Caco-2 (cell line): ENCODE measurements around the gene POLR1A. TPM values are rescaled to one million over a fixed set of nuclear protein-coding genes. Genes with fewer than 3 reads are reported as not detected.

ENCODE experiments used
- BruUV-seq: library from RNA; stranded (reverse); fragments of 400-500 nt; replicated peaks from 2 replicates; lab custom pipeline; 2021; lab: Mats Ljungman, UMichigan
- CTCF ChIA-PET: fragments of 300-600 bp; sonication (Branson Sonifier 250); formaldehyde crosslinking; loops from one replicate; lab custom pipeline; 2022; ENCODE audit warnings: antibody characterized with exemption; lab: Charles Lee
- POLR2A ChIA-PET: fragments of 300-600 bp; sonication (Branson Sonifier 250); formaldehyde crosslinking; loops from one replicate; lab custom pipeline; 2022; ENCODE audit warnings: antibody characterized with exemption; lab: Charles Lee
- DNase-seq, 2 experiments: peaks; one replicate each; pipeline versions ENCODE4 v3.0.0 to v3.0.0-alpha.2; 2020 to 2022
- H3K27me3 ChIP-seq: replicated peaks from 2 replicates; pipeline ENCODE4 v1.6.0; 2011; ENCODE audit warnings: low read length; ENCODE audit not compliant: control insufficient read depth, insufficient read depth
- H3K36me3 ChIP-seq: 2 replicates; pipeline ENCODE4 v1.5.1; 2011; ENCODE audit warnings: low read length; ENCODE audit not compliant: control insufficient read depth, insufficient read depth
- H3K4me1 ChIP-seq: fragments of 250-450 bp; sonication (Bioruptor Pico); 2 replicates; pipeline ENCODE4 v1.5.1; 2020; ENCODE audit warnings: mild to moderate bottlenecking
- H3K4me3 ChIP-seq: 2 replicates; pipeline ENCODE4 v1.5.1; 2011; ENCODE audit warnings: low read depth, mild to moderate bottlenecking, control low read depth, low read length
- H3K9me3 ChIP-seq: fragments of 250-450 bp; sonication (Bioruptor Pico); 2 replicates; pipeline ENCODE4 v1.5.1; 2020; ENCODE audit warnings: mild to moderate bottlenecking, moderate library complexity
- H3K27ac Mint-ChIP-seq: one replicate; pipeline ENCODE4 v1.8.0; 2022; ENCODE audit warnings: mixed read lengths; ENCODE audit not compliant: unreplicated experiment
- H3K27me3 Mint-ChIP-seq: one replicate; pipeline ENCODE4 v1.8.0; 2022; ENCODE audit warnings: mixed read lengths; ENCODE audit not compliant: insufficient read depth, unreplicated experiment
- H3K36me3 Mint-ChIP-seq: one replicate; pipeline ENCODE4 v1.8.0; 2022; ENCODE audit warnings: mild to moderate bottlenecking, mixed read lengths; ENCODE audit not compliant: insufficient read depth, unreplicated experiment
- H3K4me1 Mint-ChIP-seq: one replicate; pipeline ENCODE4 v1.8.0; 2022; ENCODE audit warnings: low read depth, mixed read lengths; ENCODE audit not compliant: unreplicated experiment
- H3K4me3 Mint-ChIP-seq: one replicate; pipeline ENCODE4 v1.8.0; 2022; ENCODE audit warnings: mild to moderate bottlenecking, moderate library complexity, mixed read lengths; ENCODE audit not compliant: unreplicated experiment
- H3K9me3 Mint-ChIP-seq: one replicate; pipeline ENCODE4 v1.8.0; 2022; ENCODE audit warnings: mixed read lengths; ENCODE audit not compliant: unreplicated experiment
- CTCF ChIP-seq, 2 experiments: fragments of 200-600 bp in 1 of 2; IDR thresholded peaks; 1 replicate in 1 of 2; 2 replicates in 1 of 2; pipeline versions ENCODE4 v1.5.1 to v1.8.0; 2011 to 2022; ENCODE audit warnings: antibody characterized with exemption in 1 of 2, control low read depth in 1 of 2, inconsistent platforms in 1 of 2, low read depth in 1 of 2, low read length in 1 of 2, mild to moderate bottlenecking in 1 of 2, moderate library complexity in 1 of 2; ENCODE audit not compliant: insufficient read depth in 1 of 2, severe bottlenecking in 1 of 2, unreplicated experiment in 1 of 2
- intact Hi-C: fragments of 100-400 bp; cut with micrococcal nuclease; formaldehyde crosslinking; loops from one replicate; pipeline ENCODE4 v1.10.0; 2022; ENCODE audit not compliant: unreplicated experiment
- total RNA-seq: library from RNA; stranded (reverse); gene quantifications from 2 replicates; pipeline ENCODE4 v1.2.3, GENCODE V29; 2022

The POLR1A gene
- total RNA-seq, 1 experiment from 2014 or later = 73.8 TPM

GRCh38 chr2:86039178-86039962, 66.3 kb downstream of the POLR1A start:
- DNase-seq = peak in 1 of 2 experiments; percentile 19
- no peak overlapping the region for H3K4me3 ChIP-seq
- H3K4me1 ChIP-seq = no peaks in the 10 kb centered on the region
- no peaks in the 10 kb centered on the region for H3K4me1 Mint-ChIP-seq
- H3K36me3 ChIP-seq = peaks cover 4% of the 10 kb centered on the region
- no peaks in the 10 kb centered on the region for H3K9me3 ChIP-seq
- BruUV-seq = no TSS peak
- H3K27me3 ChIP-seq = no peaks in the 10 kb centered on the region
- ChIA-PET POLR2A (no interaction called here), CTCF (interaction anchor here (0.7 kb wide), 1 partner anchor 212 kb away, joined by 4 read pairs; no protein-coding TSS in a partner anchor)
- H3K9me3 Mint-ChIP-seq = no peaks in the 10 kb centered on the region
- no peaks in the 10 kb centered on the region for H3K27me3 Mint-ChIP-seq
- no peak overlapping the region for H3K27ac Mint-ChIP-seq
- H3K4me3 Mint-ChIP-seq = no peak overlapping the region
- no peak for TF ChIP-seq CTCF (IDR thresholded peaks at IDR 0.05; ENCODE audit: insufficient read depth in 1 of 2, low read depth in 1 of 2, low read length in 1 of 2, severe bottlenecking in 1 of 2, unreplicated experiment in 1 of 2)
- peaks cover 67% of the 10 kb centered on the region for H3K36me3 Mint-ChIP-seq
- intact Hi-C loops = no loop called here

GRCh38 chr2:86038291-86039081, 67.2 kb downstream of the POLR1A start:
- ChIA-PET POLR2A (no interaction called here), CTCF (interaction anchor here (0.7 kb wide), 1 partner anchor 211 kb away, joined by 4 read pairs; no protein-coding TSS in a partner anchor)

More at GRCh38 chr2:86038291-86039081, 67.2 kb downstream of the POLR1A start:
- intact Hi-C loops = no loop called here
- Mint-ChIP-seq H3K9me3 (no peaks in the 10 kb centered on the region), H3K4me1 (no peaks in the 10 kb centered on the region), H3K27ac (no peak overlapping the region), H3K27me3 (no peaks in the 10 kb centered on the region), H3K4me3 (no peak overlapping the region), H3K36me3 (peaks cover 73% of the 10 kb centered on the region)
- no peaks in the 10 kb centered on the region for H3K27me3 ChIP-seq
- no peaks in the 10 kb centered on the region for H3K9me3 ChIP-seq
- TF ChIP-seq CTCF (IDR thresholded peaks at IDR 0.05; ENCODE audit: insufficient read depth in 1 of 2, low read depth in 1 of 2, low read length in 1 of 2, severe bottlenecking in 1 of 2, unreplicated experiment in 1 of 2) = no peak
- H3K4me3 ChIP-seq = no peak overlapping the region
- H3K4me1 ChIP-seq = no peaks in the 10 kb centered on the region
- BruUV-seq = no TSS peak
- peak in 1 of 2 experiments; percentile 21 for DNase-seq
- H3K36me3 ChIP-seq = peaks cover 4% of the 10 kb centered on the region
